Large intestine (tissue), 3 donors: Measurements from ENCODE around the gene CLDN9. TPM values are rescaled to one million over a fixed set of nuclear protein-coding genes. Genes with fewer than 3 reads are reported as not detected.

Experiments used
- DNase-seq, 2 donors: peaks; one replicate each; pipeline versions ENCODE4 v3.0.0 to v3.0.0-alpha.2; 2013
- H3K27ac ChIP-seq: one replicate; pipeline ENCODE4 v1.5.1; 2013; ENCODE audit warnings: low read length
- H3K27me3 ChIP-seq: 2 replicates; pipeline ENCODE4 v1.6.1; 2013; ENCODE audit warnings: low read length; ENCODE audit not compliant: control insufficient read depth, insufficient read depth
- H3K36me3 ChIP-seq: 2 replicates; pipeline ENCODE4 v1.6.1; 2013; ENCODE audit warnings: low read length; ENCODE audit not compliant: control insufficient read depth, insufficient read depth
- H3K4me1 ChIP-seq: one replicate; pipeline ENCODE4 v1.6.1; 2013; ENCODE audit warnings: low read length; ENCODE audit not compliant: control insufficient read depth, insufficient read depth
- H3K4me3 ChIP-seq: one replicate; pipeline ENCODE4 v1.5.1; 2013; ENCODE audit warnings: low read length
- H3K9me3 ChIP-seq: one replicate; pipeline ENCODE4 v1.6.1; 2013; ENCODE audit warnings: mild to moderate bottlenecking, low read depth, low read length, moderate library complexity; ENCODE audit not compliant: control insufficient read depth
- WGBS: methylation state at CpG from one replicate; pipeline ENCODE4 v1.1.5; 2013; ENCODE audit warnings: low lambda C conversion rate; ENCODE audit not compliant: insufficient coverage; 5-methylcytosine and 5-hydroxymethylcytosine counted together
- polyA plus RNA-seq: library from polyadenylated mRNA; unstranded; fragments of 120-200 nt; gene quantifications from one replicate; pipeline ENCODE4 v1.2.1, GENCODE V29; 2013

CLDN9 gene
- polyA plus RNA-seq, 1 donor, result 5.2 TPM

GRCh38 chr16:2974319-2975056 is 38.2 kb upstream of the CLDN9 start:
- peaks cover 8% of the 10 kb centered on the region for H3K4me1 ChIP-seq
- H3K27me3 ChIP-seq, result no peaks in the 10 kb centered on the region
- no peak for DNase-seq
- peaks cover 3% of the 10 kb centered on the region for H3K9me3 ChIP-seq
- no peak overlapping the region for H3K4me3 ChIP-seq
- H3K27ac ChIP-seq, result no peak overlapping the region
- H3K36me3 ChIP-seq, result peaks cover 11% of the 10 kb centered on the region
- WGBS, result no CpG with 5 or more reads among the region's 15 CpGs

- Histone ChIP-seq H3K27ac (no peak overlapping the region), H3K27me3 (no peaks in the 10 kb centered on the region), H3K36me3 (peaks cover 11% of the 10 kb centered on the region), H3K4me3 (no peak overlapping the region), H3K9me3 (peaks cover 3% of the 10 kb centered on the region), H3K4me1 (peaks cover 6% of the 10 kb centered on the region)
- no peak for DNase-seq
- no CpG with 5 or more reads among the region's 28 CpGs for WGBS
Observed at GRCh38 chr16:2975161-2975795, 37.4 kb upstream of the CLDN9 start.

GRCh38 chr16:2976201-2976600 is 36.5 kb upstream of the CLDN9 start:
- no peak for DNase-seq
- H3K36me3 ChIP-seq, result peaks cover 11% of the 10 kb centered on the region
- H3K4me1 ChIP-seq, result peaks cover 5% of the 10 kb centered on the region
- no CpG with 5 or more reads among the region's 7 CpGs for WGBS
- H3K27ac ChIP-seq, result no peak overlapping the region
- H3K4me3 ChIP-seq, result no peak overlapping the region
- H3K9me3 ChIP-seq, result peaks cover 3% of the 10 kb centered on the region
- H3K27me3 ChIP-seq, result no peaks in the 10 kb centered on the region

DNA sequence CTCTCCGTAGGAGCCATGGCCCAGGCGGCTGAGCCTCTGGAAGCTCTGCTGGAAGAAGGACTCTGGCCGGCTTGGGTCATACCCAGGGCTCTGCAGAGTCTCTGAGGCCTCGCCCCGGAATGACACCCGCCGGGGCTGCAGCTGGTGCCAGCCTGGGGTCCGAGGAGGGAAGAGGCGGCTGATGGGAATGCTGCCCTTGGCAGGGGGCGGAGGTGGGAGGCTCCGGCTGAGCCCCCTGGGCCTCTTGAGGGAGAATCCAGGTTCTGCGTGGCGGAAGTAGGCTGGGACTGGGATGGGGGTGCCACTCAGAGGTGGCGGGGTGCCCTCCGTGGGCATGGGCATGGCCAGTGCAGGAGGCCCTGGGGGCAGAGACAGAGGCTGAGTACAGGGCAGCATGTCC is 36.0 kb upstream of the CLDN9 start:
- H3K4me3 ChIP-seq, result no peak overlapping the region
- no CpG with 5 or more reads among the region's 15 CpGs for WGBS
- H3K9me3 ChIP-seq, result peaks cover 3% of the 10 kb centered on the region
- H3K27ac ChIP-seq, result no peak overlapping the region
- H3K4me1 ChIP-seq, result peaks cover 5% of the 10 kb centered on the region
- no peak for DNase-seq
- H3K36me3 ChIP-seq, result peaks cover 11% of the 10 kb centered on the region
- H3K27me3 ChIP-seq, result no peaks in the 10 kb centered on the region

- Histone ChIP-seq H3K27me3 (no peaks in the 10 kb centered on the region), H3K36me3 (peaks cover 4% of the 10 kb centered on the region), H3K9me3 (peaks cover 3% of the 10 kb centered on the region), H3K4me1 (peaks cover 5% of the 10 kb centered on the region), H3K27ac (no peak overlapping the region), H3K4me3 (no peak overlapping the region)
- no peak for DNase-seq
- WGBS, result no CpG with 5 or more reads among the region's 6 CpGs
Observed at GRCh38 chr16:2977440-2977839, 35.3 kb upstream of the CLDN9 start.

- no peaks in the 10 kb centered on the region for H3K27me3 ChIP-seq
- peak overlapping the region; percentile 96 for H3K4me3 ChIP-seq
- DNase-seq, result no peak
- no CpG with 5 or more reads among the region's 43 CpGs for WGBS
- H3K4me1 ChIP-seq, result peaks cover 5% of the 10 kb centered on the region
- peaks cover 3% of the 10 kb centered on the region for H3K9me3 ChIP-seq
- no peaks in the 10 kb centered on the region for H3K36me3 ChIP-seq
- H3K27ac ChIP-seq, result no peak overlapping the region
Observed at GRCh38 chr16:2979669-2980226, 33.0 kb upstream of the CLDN9 start.

GRCh38 chr16:2980227-2981176 is 32.2 kb upstream of the CLDN9 start, which contains the start of gene PKMYT1:
Gene PKMYT1, minus strand, starts transcription at chr16:2980446. Its CDS starts 789 bp downstream, at chr16:2979657.
- Histone ChIP-seq H3K36me3 (no peaks in the 10 kb centered on the region), H3K4me3 (peak within 1 kb of the TSS; percentile 96), H3K4me1 (peaks cover 5% of the 10 kb centered on the region), H3K27me3 (no peaks in the 10 kb centered on the region), H3K27ac (peak within 1 kb of the TSS; percentile 73), H3K9me3 (peaks cover 1% of the 10 kb centered on the region)
- DNase-seq, result peak; percentile 88 to 90
- no CpG with 5 or more reads among the region's 91 CpGs for WGBS

DNA sequence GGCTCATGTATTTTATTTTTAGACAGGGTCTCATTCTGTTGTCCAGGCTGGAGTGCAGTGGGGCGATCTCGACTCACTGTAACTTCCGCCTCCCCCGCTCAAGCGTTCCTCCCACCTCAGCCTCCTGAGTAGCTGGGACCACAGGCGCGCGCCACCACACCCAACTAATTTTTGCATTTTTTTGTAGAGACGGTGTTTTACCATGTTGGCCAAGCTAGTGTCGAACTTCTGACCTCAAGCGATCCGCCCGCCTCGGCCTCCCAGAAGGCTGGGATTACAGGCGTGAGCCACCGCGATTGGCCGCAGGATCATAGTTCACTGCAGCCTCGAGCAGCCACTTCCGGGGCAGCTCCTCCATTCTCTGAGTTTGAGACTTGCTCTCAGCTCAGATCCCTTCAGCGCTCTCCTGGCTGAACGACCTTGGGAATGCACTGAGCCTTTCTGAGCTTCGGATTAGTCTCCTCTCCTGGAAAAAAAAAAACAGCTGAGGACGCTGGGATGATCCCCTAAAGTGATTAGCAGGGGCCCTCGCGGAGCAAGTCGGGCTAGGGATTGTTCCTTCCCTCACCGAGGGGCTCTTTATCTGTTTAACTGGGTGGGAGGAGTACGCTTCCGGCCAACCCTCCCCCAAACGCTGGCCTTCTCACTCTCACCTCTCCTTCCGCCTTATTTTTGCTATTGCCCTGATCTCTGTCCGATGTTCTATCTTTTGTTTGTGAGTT is 31.4 kb upstream of the CLDN9 start:
- Histone ChIP-seq H3K9me3 (no peaks in the 10 kb centered on the region), H3K4me1 (peaks cover 5% of the 10 kb centered on the region), H3K27me3 (no peaks in the 10 kb centered on the region), H3K4me3 (peak overlapping the region; percentile 96), H3K36me3 (no peaks in the 10 kb centered on the region), H3K27ac (no peak overlapping the region)
- peak in 1 of 2 donors; percentile 60 for DNase-seq
- WGBS, result 0% methylated on average over 1 of the region's 33 CpGs

GRCh38 chr16:2981899-2982250 is 30.8 kb upstream of the CLDN9 start:
- no peak for DNase-seq
- H3K27ac ChIP-seq, result no peak overlapping the region
- H3K27me3 ChIP-seq, result no peaks in the 10 kb centered on the region
- no peak overlapping the region for H3K4me3 ChIP-seq
- peaks cover 5% of the 10 kb centered on the region for H3K4me1 ChIP-seq
- H3K36me3 ChIP-seq, result no peaks in the 10 kb centered on the region
- H3K9me3 ChIP-seq, result no peaks in the 10 kb centered on the region
- WGBS, result no CpG with 5 or more reads among the region's 4 CpGs
